Pancreas (tissue), 10 donors: Measurements from ENCODE around the gene PDZD2. TPM values are rescaled to one million over a fixed set of nuclear protein-coding genes. Genes with fewer than 3 reads are reported as not detected.
A peak's percentile ranks its signal among the peaks of the same experiment; 100 is the strongest.

Experiments used
- ATAC-seq, 4 donors: fragments of 200-7000 bp; cut with Tn5 transposase; one replicate each; pipeline versions ENCODE4 v1.8.0 to v1.9.1; 2020; ENCODE audit warnings: mild to moderate bottlenecking in 4 of 4, moderate library complexity in 4 of 4
- DNase-seq, 6 donors: peaks; one replicate each; pipeline ENCODE4 v3.0.0-alpha.2; 2020
- FAIRE-seq: peaks from 2 replicates; lab custom pipeline; 2012; peaks lifted over from hg19 to GRCh38; lab: Jason Lieb, UNC
- H3K27ac ChIP-seq, 4 donors: fragments of 200-600 bp; sonication (generic); 1 replicate in 3 of 4; 2 replicates in 1 of 4; pipeline versions ENCODE4 v1.5.0 to v1.8.0; 2020
- H3K27me3 ChIP-seq, 4 donors: fragments of 200-600 bp; one replicate each; pipeline ENCODE4 v1.8.0; 2021
- H3K36me3 ChIP-seq, 3 donors: fragments of 200-600 bp; sonication (generic) in 1 of 3; one replicate each; pipeline versions ENCODE4 v1.5.0 to v1.8.0; 2020 to 2021
- H3K4me1 ChIP-seq, 3 donors: fragments of 200-600 bp; one replicate each; pipeline ENCODE4 v1.8.0; 2021
- H3K4me3 ChIP-seq, 4 donors: fragments of 200-600 bp; sonication (generic) in 2 of 4; one replicate each; pipeline versions ENCODE4 v1.5.0 to v1.8.0; 2020 to 2021
- H3K9me3 ChIP-seq, 4 donors: fragments of 200-600 bp; one replicate each; pipeline ENCODE4 v1.8.0; 2021
- WGBS, 2 donors: extraction: QIAGEN DNeasy Blood & Tissue Kit; methylation state at CpG; one replicate each; pipeline ENCODE4 v1.1.7; 2013; 5-methylcytosine and 5-hydroxymethylcytosine counted together
- intact Hi-C, 3 donors: fragments of 100-400 bp; cut with DNase I; formaldehyde crosslinking; loops; one replicate each; pipeline versions ENCODE4 v1.11.1 to v1.14.2; 2022
- polyA plus RNA-seq, 2 donors: library from polyadenylated mRNA; stranded (reverse); fragments of 200-250 nt; gene quantifications; one replicate each; pipeline ENCODE4 v1.2.3, GENCODE V29; 2013
- total RNA-seq, 6 donors: library from RNA; stranded (reverse); fragmentation: NEBNext Ultra II Directional in 4 of 6; extraction: Animal tissue kit (Norgen Biotek cat#: 25700) in 4 of 6; gene quantifications; one replicate each; pipeline versions ENCODE4 v1.2.1 to v1.2.4, GENCODE V29; 2021 to 2023
- TF ChIP-seq, protein P1 (sequence below), 4 donors: fragments of 200-600 bp; sonication (generic) in 3 of 4; IDR thresholded peaks; one replicate each; pipeline versions ENCODE4 v1.5.0 to v1.8.0; 2021; ENCODE audit warnings: antibody characterized with exemption in 4 of 4
- donor health status: healthy with polysubstance abuse.
- donor health status: DM: no; HTN: no; CAD: no; lungs with moderate emphysema.
- donor health status: DM: no; HTN: no; CAD: no.
- donor health status: control.
- donor health status: control.
- donor health status: Bipolar disorder and iron deficiency.
- donor health status: DM: yes; HTN: yes; CAD: no.
- donor health status: DM: no; HTN: no; CAD: no.
- donor health status: DM: no; HTN: no; CAD: no.
- donor health status: DM: yes; HTN: yes; CAD: no.

Gene PDZD2
- total and polyA plus RNA-seq, 8 donors, result 1.4 to 4.5 (median 3.3) TPM

DNA sequence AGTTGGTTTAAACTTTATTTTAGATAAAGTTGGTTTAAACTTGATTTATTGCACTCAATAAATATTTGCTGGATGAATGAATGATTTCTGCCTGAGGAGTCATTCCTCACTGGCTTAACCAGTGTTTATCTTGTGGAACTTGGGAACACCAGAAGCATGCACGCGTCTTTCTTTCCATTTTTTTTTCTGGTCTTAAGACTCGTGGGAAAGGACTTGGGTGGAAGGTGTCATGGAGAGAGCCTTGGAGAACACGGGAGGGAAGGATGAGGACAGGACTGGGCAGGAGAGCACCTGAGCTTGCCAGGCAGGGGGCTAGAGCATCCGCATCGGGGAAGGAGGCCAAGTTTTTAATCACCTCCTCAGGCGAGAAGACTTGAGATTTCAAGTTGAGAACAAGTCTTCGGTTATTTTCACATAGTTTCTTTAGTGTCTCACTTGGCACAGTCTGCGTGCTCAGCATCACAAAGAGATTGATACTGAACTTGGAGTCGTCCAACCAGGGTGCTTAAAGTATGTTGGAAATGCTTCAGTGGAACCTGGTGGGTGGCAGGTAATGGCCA is 144.2 kb downstream of the PDZD2 start:
- Histone ChIP-seq H3K36me3 (no peaks in the 10 kb centered on the region), H3K4me3 (no peak overlapping the region), H3K4me1 (no peaks in the 10 kb centered on the region), H3K9me3 (no peaks in the 10 kb centered on the region), H3K27me3 (no peaks in the 10 kb centered on the region), H3K27ac (no peak overlapping the region)
- WGBS, 2 donors, result 45 to 49% methylated on average over 10 of the region's 10 CpGs
- FAIRE-seq (no peak), DNase-seq (no peak), ATAC-seq (no peak)
- TF ChIP-seq, protein P1, sequence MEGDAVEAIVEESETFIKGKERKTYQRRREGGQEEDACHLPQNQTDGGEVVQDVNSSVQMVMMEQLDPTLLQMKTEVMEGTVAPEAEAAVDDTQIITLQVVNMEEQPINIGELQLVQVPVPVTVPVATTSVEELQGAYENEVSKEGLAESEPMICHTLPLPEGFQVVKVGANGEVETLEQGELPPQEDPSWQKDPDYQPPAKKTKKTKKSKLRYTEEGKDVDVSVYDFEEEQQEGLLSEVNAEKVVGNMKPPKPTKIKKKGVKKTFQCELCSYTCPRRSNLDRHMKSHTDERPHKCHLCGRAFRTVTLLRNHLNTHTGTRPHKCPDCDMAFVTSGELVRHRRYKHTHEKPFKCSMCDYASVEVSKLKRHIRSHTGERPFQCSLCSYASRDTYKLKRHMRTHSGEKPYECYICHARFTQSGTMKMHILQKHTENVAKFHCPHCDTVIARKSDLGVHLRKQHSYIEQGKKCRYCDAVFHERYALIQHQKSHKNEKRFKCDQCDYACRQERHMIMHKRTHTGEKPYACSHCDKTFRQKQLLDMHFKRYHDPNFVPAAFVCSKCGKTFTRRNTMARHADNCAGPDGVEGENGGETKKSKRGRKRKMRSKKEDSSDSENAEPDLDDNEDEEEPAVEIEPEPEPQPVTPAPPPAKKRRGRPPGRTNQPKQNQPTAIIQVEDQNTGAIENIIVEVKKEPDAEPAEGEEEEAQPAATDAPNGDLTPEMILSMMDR (IDR thresholded peaks at IDR 0.05), result no peak
- intact Hi-C loops, result no loop called here

- H3K9me3 ChIP-seq, result no peaks in the 10 kb centered on the region
- WGBS, 2 donors, result 57 to 61% methylated on average over 8 of the region's 8 CpGs
- FAIRE-seq, result no peak
- H3K36me3 ChIP-seq, result no peaks in the 10 kb centered on the region
- TF ChIP-seq, protein P1 (IDR thresholded peaks at IDR 0.05), result no peak
- H3K4me3 ChIP-seq, result no peak overlapping the region
- intact Hi-C loops, result no loop called here
- no peak overlapping the region for H3K27ac ChIP-seq
- no peaks in the 10 kb centered on the region for H3K27me3 ChIP-seq
- no peak for DNase-seq
- H3K4me1 ChIP-seq, result no peaks in the 10 kb centered on the region
- no peak for ATAC-seq
These were observed 144.8 kb downstream of the PDZD2 start for GRCh38 chr5:31783731-31784130.

DNA sequence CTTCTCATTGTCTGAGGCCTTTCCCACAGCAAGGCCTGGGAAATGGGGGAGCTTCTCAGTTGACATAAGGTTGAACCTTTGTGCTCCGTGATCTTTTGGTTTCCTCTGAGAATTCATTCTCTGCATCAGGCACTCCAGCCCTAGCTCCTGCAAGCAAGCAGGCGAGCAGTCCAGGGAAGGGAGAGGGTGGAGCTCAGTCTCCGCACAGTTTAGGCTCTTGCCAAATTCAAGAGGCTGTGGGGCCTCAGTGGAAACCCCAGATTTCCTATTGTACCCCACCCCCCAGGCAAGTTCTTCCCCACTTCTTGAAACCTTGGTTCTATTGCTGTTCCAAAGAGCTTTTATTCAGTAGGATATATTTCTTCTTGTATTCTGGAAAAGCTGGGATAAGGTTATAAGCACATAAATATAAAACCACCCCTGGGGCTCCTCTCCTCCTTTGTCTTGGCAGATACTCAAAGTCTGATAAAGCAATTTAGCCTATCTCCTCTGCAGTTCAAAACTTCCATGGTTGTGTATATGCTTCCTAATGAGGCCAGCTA is 147.2 kb downstream of the PDZD2 start:
- H3K4me1 ChIP-seq, result no peaks in the 10 kb centered on the region
- FAIRE-seq (no peak), DNase-seq (no peak), ATAC-seq (no peak)
- WGBS, 2 donors, result 51 to 75% methylated on average over 3 of the region's 3 CpGs
- TF ChIP-seq, protein P1 (IDR thresholded peaks at IDR 0.05), result no peak
- H3K9me3 ChIP-seq, result no peaks in the 10 kb centered on the region
- H3K27me3 ChIP-seq, result no peaks in the 10 kb centered on the region
- intact Hi-C loops, result no loop called here
- no peak overlapping the region for H3K4me3 ChIP-seq
- no peak overlapping the region for H3K27ac ChIP-seq
- no peaks in the 10 kb centered on the region for H3K36me3 ChIP-seq

DNA sequence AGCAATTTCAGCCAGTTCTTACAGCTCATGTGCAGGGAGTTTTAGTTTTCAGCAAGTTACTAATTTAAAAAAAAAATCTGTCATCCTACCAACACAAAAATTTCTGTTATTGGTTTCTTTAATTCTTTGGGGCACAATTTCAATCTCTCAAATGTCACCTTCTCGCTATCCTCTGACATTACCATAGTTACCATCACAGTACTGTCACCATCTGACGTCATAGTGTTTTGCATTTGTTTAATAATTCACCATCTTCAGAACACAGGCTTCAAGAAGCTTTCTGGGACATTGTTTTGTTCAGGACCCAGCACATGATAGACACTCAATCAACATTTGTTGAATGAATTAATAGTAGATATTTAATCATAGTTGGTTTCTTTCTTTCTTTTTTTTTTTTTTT is 155.1 kb downstream of the PDZD2 start:
- Histone ChIP-seq H3K4me1 (no peaks in the 10 kb centered on the region), H3K27ac (no peak overlapping the region), H3K9me3 (no peaks in the 10 kb centered on the region), H3K27me3 (no peaks in the 10 kb centered on the region), H3K36me3 (no peaks in the 10 kb centered on the region), H3K4me3 (no peak overlapping the region)
- TF ChIP-seq, protein P1 (IDR thresholded peaks at IDR 0.05), result no peak
- no peak for DNase-seq
- FAIRE-seq, result no peak
- 29 to 38% methylated on average over 2 of the region's 2 CpGs for whole genome bisulfite sequencing, 2 donors
- peak in 1 of 4 donors; percentile 41 for ATAC-seq
- intact Hi-C loops, result no loop called here

DNA sequence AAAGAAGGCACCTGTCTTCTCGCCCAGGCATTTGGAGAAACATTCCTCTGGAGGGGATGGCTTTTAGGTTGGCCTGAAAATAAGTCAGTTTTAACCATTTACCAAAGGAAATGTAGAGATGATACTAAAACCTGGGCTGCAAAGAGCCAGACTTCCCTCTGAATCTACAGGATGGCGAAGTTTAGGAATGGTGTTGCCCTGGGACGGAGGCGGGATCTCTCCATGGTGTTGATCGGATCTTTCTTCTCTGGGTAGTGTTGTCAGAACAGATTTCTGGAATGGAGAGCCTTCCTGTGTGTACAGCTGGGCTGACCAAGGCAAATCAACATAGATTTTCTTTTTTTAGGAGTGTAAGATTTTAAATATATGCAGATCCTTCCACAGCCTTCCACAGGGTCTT is 159.2 kb downstream of the PDZD2 start:
- H3K4me3 ChIP-seq, result no peak overlapping the region
- no peaks in the 10 kb centered on the region for H3K27me3 ChIP-seq
- peak overlapping the region in 2 of 4 donors; percentile 10 to 28 for H3K27ac ChIP-seq
- FAIRE-seq, result no peak
- no peaks in the 10 kb centered on the region for H3K9me3 ChIP-seq
- TF ChIP-seq, protein P1 (IDR thresholded peaks at IDR 0.05), result no peak
- no peaks in the 10 kb centered on the region for H3K4me1 ChIP-seq
- DNase-seq, result no peak
- no peaks in the 10 kb centered on the region for H3K36me3 ChIP-seq
- intact Hi-C loops, result no loop called here
- 59 to 70% methylated on average over 5 of the region's 5 CpGs for WGBS, 2 donors
- ATAC-seq, result no peak
